GM12872 (cell line): Measurements from ENCODE around the gene TANGO6.

Source experiments
- CTCF ChIP-seq: IDR thresholded peaks from 3 replicates; pipeline ENCODE4 v1.5.1; 2011; ENCODE audit warnings: low read depth, mild to moderate bottlenecking, low read length, moderate library complexity; ENCODE audit not compliant: insufficient read depth

Gene TANGO6

GRCh38 chr16:68889508-68890150, 46.3 kb downstream of the TANGO6 start:
- no peak for TF ChIP-seq CTCF

- TF ChIP-seq CTCF = no peak
Observed at GRCh38 chr16:68892214-68892613, 48.9 kb downstream of the TANGO6 start.

GRCh38 chr16:68892898-68893297, 49.6 kb downstream of the TANGO6 start:
- TF ChIP-seq CTCF = no peak

- no peak for TF ChIP-seq CTCF
Observed at GRCh38 chr16:68893710-68894705, 50.7 kb downstream of the TANGO6 start.

GRCh38 chr16:68894714-68895113, 51.4 kb downstream of the TANGO6 start:
- no peak for TF ChIP-seq CTCF

GRCh38 chr16:68898026-68898425, 54.7 kb downstream of the TANGO6 start:
- TF ChIP-seq CTCF = no peak

- no peak for TF ChIP-seq CTCF
Observed at GRCh38 chr16:68900009-68900408, 56.7 kb downstream of the TANGO6 start.
